Right lobe of liver (tissue), 4 donors: ENCODE results near the gene INS.

Experiments used
- POLR2A ChIP-seq: fragments of 450-650 bp; IDR thresholded peaks from one replicate; pipeline ENCODE4 v1.6.1; 2017; ENCODE audit warnings: antibody characterized with exemption, mild to moderate bottlenecking
- TF ChIP-seq, protein P1 (sequence below), 4 donors: fragments of 200-600 bp in 3 of 4; fragments of 450-650 bp in 1 of 4; IDR thresholded peaks; one replicate each; pipeline versions ENCODE4 v1.5.1 to v1.8.0; 2016 to 2022; ENCODE audit warnings: antibody characterized with exemption in 4 of 4, mild to moderate bottlenecking in 2 of 4
- donor health status: DM: no; HTN: no; CAD: no.
- donor health status: DM: no; HTN: no; CAD: no.
- donor health status: DM: no; HTN: yes; CAD: no.

DNA sequence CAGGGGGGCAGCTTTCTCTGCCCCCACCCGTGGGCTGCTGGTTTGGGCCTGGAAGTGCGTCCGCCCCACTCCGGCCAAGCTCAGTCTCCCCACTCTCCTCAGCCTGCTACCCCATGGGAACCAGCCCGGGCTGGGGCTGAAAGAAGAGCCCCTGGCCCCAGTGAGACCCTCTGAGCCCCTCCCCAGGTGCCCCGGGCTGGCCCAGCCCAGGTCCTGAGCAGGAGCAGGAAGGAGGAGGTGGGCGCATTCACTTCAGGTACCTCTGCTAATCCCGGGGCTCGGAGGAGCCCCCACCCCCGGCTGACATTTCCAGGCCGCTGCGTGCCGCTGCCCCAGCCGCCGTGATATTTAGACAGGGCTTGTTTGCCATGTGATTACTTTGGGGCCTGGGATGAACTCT, 19.3 kb upstream of the INS start:
- TF ChIP-seq, protein P1, sequence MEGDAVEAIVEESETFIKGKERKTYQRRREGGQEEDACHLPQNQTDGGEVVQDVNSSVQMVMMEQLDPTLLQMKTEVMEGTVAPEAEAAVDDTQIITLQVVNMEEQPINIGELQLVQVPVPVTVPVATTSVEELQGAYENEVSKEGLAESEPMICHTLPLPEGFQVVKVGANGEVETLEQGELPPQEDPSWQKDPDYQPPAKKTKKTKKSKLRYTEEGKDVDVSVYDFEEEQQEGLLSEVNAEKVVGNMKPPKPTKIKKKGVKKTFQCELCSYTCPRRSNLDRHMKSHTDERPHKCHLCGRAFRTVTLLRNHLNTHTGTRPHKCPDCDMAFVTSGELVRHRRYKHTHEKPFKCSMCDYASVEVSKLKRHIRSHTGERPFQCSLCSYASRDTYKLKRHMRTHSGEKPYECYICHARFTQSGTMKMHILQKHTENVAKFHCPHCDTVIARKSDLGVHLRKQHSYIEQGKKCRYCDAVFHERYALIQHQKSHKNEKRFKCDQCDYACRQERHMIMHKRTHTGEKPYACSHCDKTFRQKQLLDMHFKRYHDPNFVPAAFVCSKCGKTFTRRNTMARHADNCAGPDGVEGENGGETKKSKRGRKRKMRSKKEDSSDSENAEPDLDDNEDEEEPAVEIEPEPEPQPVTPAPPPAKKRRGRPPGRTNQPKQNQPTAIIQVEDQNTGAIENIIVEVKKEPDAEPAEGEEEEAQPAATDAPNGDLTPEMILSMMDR (IDR thresholded peaks at IDR 0.05), result no peak
- no peak for TF ChIP-seq POLR2A
